GM23248 (cell line): ENCODE data around the gene AKR1C1.

ENCODE experiments used
- EZH2 ChIP-seq: fragments of 200-600 bp; sonication (generic); IDR thresholded peaks from 2 replicates; pipeline ENCODE4 v1.6.1; 2018; ENCODE audit warnings: antibody characterized with exemption, mild to moderate bottlenecking; ENCODE audit not compliant: insufficient read depth, poor library complexity, severe bottlenecking
- EZH2phosphoT487 ChIP-seq: fragments of 200-600 bp; sonication (generic); IDR thresholded peaks from 2 replicates; pipeline ENCODE4 v1.6.1; 2018; ENCODE audit warnings: antibody characterized with exemption, moderate library complexity, mild to moderate bottlenecking, low read depth; ENCODE audit not compliant: insufficient read depth

GRCh38 chr10:4937346-4937745 is 25.9 kb upstream of the AKR1C1 start:
- TF ChIP-seq EZH2 (no peak), EZH2phosphoT487 (no peak)
